ENCODE measurements around the gene PRDM4.
A peak's percentile ranks its signal among the peaks of the same experiment; 100 is the strongest.

PRDM4 gene

GRCh38 chr12:107764626-107765025, 3.7 kb upstream of the PRDM4 start:
- H3K4me3 ChIP-seq (ENCODE audit: low read depth, low read length) = no peak overlapping the region
- H3K27me3 ChIP-seq (replicated peaks) = no peaks in the 10 kb centered on the region
- no peaks in the 10 kb centered on the region for H3K36me3 ChIP-seq (replicated peaks)
- H3K27ac ChIP-seq = no peak overlapping the region
- TF ChIP-seq CTCF (IDR thresholded peaks at IDR 0.05; ENCODE audit: low read depth, low read length, missing control alignments) = no peak
- DNase-seq = no peak
- in situ Hi-C loops (cut with HindIII; ENCODE audit: low pct_ligation_motif_present, low sequenced_read_pairs) = no loop called here

- Histone ChIP-seq H3K4me3 (ENCODE audit: low read depth, low read length) (no peak overlapping the region), H3K27ac (no peak overlapping the region), H3K27me3 (replicated peaks) (no peaks in the 10 kb centered on the region), H3K36me3 (replicated peaks) (peaks cover 3% of the 10 kb centered on the region)
- in situ Hi-C loops (cut with HindIII; ENCODE audit: low pct_ligation_motif_present, low sequenced_read_pairs) = no loop called here
- no peak for TF ChIP-seq CTCF (IDR thresholded peaks at IDR 0.05; ENCODE audit: low read depth, low read length, missing control alignments)
- no peak for DNase-seq
These were observed 1.9 kb upstream of the PRDM4 start for GRCh38 chr12:107762874-107763273.

- in situ Hi-C loops (cut with HindIII; ENCODE audit: low pct_ligation_motif_present, low sequenced_read_pairs) = no loop called here
- H3K27me3 ChIP-seq (replicated peaks) = no peaks in the 10 kb centered on the region
- no peak overlapping the region for H3K27ac ChIP-seq
- DNase-seq = no peak
- TF ChIP-seq CTCF (IDR thresholded peaks at IDR 0.05; ENCODE audit: low read depth, low read length, missing control alignments) = no peak
- H3K4me3 ChIP-seq (ENCODE audit: low read depth, low read length) = peak overlapping the region; percentile 72
- peaks cover 9% of the 10 kb centered on the region for H3K36me3 ChIP-seq (replicated peaks)
These were observed 566 bp upstream of the PRDM4 start for GRCh38 chr12:107761502-107761904.

- in situ Hi-C loops (cut with HindIII; ENCODE audit: low pct_ligation_motif_present, low sequenced_read_pairs) = no loop called here
- peak overlapping the region; percentile 82 for H3K27ac ChIP-seq
- no peak for DNase-seq
- H3K27me3 ChIP-seq (replicated peaks) = no peaks in the 10 kb centered on the region
- no peak for TF ChIP-seq CTCF (IDR thresholded peaks at IDR 0.05; ENCODE audit: low read depth, low read length, missing control alignments)
- peak overlapping the region; percentile 88 for H3K4me3 ChIP-seq (ENCODE audit: low read depth, low read length)
- peaks cover 18% of the 10 kb centered on the region for H3K36me3 ChIP-seq (replicated peaks)
These were observed 629 bp downstream of the PRDM4 start for GRCh38 chr12:107760207-107760808.

- TF ChIP-seq CTCF (IDR thresholded peaks at IDR 0.05; ENCODE audit: low read depth, low read length, missing control alignments) = no peak
- peak; percentile 82 for DNase-seq
- no peaks in the 10 kb centered on the region for H3K27me3 ChIP-seq (replicated peaks)
- in situ Hi-C loops (cut with HindIII; ENCODE audit: low pct_ligation_motif_present, low sequenced_read_pairs) = no loop called here
- H3K4me3 ChIP-seq (ENCODE audit: low read depth, low read length) = peak overlapping the region; percentile 88
- H3K36me3 ChIP-seq (replicated peaks) = peaks cover 25% of the 10 kb centered on the region
- peak overlapping the region; percentile 82 for H3K27ac ChIP-seq
These were observed 1.5 kb downstream of the PRDM4 start for GRCh38 chr12:107759410-107759809.

- peaks cover 34% of the 10 kb centered on the region for H3K36me3 ChIP-seq (replicated peaks)
- H3K27ac ChIP-seq = peak overlapping the region; percentile 84
- H3K27me3 ChIP-seq (replicated peaks) = no peaks in the 10 kb centered on the region
- DNase-seq = no peak
- TF ChIP-seq CTCF (IDR thresholded peaks at IDR 0.05; ENCODE audit: low read depth, low read length, missing control alignments) = no peak
- H3K4me3 ChIP-seq (ENCODE audit: low read depth, low read length) = no peak overlapping the region
- in situ Hi-C loops (cut with HindIII; ENCODE audit: low pct_ligation_motif_present, low sequenced_read_pairs) = loop anchor here (10.0 kb wide), 1 partner anchor 64 kb away; the partner anchor contains the start of gene PWP1
These were observed 11.9 kb downstream of the PRDM4 start for GRCh38 chr12:107749083-107749482.
